Dermis blood vessel endothelial cell (primary cell): ENCODE results near the gene ANKS1A. TPM values are rescaled to one million over a fixed set of nuclear protein-coding genes. Genes with fewer than 3 reads are reported as not detected.
"Not testable (repeated sequence)": the region's sequence is repeated elsewhere in the genome, so short reads cannot be mapped to it uniquely, and the experiment has no call there.

Source experiments
- DNase-seq: peaks from one replicate; pipeline ENCODE4 v3.0.0; 2010
- total RNA-seq: library from RNA; depleted of rRNA; stranded (reverse); fragments of >200 nt; gene quantifications from 2 replicates; pipeline ENCODE4 v1.2.3, GENCODE V29; 2014

The ANKS1A gene
- total RNA-seq, 1 donor from 2014 or later = 53.6 TPM

DNA sequence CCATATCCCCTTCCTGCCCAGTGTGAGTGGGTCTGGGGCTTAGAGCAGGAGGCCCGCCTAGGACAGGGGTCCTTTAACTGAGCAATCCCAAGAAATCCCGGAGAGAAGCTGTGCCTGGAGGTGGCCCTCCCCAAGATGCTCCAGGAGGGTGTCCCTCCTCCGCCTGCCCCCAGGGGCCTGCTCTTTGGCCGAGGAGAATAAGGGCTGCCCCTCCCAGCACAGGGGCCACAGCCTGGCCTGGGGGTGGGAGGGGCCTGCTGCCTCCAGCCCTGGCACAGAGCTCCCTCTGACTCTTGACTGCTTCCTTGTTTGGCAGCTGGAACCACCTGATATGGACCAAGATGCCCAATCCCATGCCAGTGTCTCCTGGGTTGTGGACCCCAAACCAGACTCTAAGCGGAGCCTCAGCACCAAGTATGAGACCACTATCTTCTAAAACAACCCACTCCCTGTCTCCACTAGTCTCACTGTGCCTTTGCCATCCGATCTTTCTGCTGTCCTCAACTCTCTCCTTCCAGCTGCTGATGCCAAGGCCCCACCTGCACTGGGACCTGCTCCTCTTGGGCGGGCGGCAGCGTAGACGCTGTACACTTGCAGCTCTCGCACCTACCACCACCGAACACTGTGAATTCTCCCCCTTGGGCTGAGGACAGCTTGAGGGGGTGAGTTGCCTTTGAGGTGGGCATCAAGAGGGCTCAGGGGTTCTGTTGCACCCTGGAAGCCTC, 197.7 kb downstream of the ANKS1A start:
- DNase-seq = no peak

DNA sequence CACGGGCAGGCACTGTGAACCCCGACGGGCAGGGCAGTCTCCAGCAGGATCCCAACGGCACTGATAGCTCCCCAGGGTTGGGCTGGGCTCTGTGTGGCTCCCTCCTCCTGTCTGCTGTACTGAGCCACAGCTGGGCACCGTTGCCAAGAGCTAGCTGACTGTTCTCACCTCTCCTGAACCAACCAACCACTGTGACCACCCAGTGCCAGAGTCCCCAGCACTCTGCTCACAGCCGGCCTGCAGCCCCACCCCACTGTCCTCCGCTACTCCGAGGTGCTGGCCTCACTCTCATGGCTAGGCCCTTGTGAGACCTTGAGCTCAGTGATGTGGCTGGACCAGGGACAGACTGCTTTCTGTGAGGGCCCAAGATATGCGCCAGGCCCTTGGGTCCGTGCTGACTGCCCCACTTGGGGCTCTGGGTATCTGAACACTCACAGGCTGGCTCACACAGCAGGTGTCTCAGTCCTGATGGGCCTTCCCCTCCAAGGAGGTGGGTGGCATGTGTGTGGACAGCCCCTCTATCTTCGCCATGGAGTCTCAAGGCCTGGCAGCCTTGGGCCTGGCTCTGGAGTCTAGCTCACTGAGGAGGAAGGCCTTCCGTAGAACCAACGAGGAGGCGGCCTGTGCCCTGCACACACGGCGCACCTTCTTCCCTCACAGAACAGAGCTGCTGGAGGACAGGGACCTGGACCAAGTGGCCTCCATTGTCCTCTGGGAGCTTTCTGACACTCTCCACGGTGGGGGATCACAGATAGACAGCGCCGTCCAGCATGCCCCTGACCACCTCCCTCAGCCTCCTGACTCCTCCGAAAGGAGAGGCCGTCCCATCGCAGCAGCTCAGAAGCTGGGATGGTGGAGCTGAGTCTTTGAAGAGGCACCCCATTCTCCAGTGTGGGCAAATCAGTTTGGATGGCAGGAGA, 198.6 kb downstream of the ANKS1A start:
- peak; percentile 1 for DNase-seq

DNA sequence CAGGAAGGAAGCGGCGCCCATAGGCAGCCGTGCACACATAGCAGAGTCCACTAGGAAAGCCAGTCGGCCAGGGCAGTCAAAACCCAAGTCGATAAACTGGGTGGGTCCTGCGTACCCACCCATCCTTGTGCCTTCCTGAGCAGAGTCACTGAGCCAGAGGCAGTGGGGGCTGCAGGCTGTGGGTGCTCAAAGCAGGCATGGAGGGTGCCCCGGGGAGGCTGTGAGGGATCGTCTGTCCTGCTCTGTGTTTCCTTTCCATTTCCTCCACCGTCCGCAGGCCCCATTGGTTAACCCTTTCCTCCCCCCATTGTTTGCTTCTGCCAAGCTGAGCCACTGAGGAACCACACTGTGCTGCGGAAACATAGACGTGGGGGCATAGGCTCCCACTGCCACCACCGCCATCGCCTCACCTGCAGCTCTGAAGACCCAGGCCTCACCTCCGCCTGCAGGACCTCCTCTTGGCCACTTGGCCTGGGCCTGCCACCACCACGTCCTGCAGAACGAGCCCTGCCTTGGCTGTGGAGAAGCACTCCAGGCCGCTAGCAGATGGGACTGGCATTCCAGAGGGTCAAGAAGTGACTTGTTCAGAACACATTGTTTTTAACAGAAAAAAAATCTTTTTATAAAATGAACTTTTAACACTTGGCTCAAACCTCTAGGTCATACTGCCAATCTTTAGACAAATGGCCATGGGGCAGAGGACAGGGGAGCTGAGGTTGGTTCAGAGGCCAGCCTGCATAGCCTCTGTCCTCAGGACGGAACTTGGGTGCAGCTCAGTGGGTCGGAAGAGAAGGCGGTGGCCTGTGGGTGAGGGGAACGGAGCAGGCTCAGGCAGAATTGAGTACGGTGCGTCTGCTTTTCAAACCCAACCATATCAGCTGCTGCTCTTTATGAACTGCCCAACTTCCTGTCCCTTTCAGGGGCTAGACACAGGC, 199.5 kb downstream of the ANKS1A start:
- no peak for DNase-seq

DNA sequence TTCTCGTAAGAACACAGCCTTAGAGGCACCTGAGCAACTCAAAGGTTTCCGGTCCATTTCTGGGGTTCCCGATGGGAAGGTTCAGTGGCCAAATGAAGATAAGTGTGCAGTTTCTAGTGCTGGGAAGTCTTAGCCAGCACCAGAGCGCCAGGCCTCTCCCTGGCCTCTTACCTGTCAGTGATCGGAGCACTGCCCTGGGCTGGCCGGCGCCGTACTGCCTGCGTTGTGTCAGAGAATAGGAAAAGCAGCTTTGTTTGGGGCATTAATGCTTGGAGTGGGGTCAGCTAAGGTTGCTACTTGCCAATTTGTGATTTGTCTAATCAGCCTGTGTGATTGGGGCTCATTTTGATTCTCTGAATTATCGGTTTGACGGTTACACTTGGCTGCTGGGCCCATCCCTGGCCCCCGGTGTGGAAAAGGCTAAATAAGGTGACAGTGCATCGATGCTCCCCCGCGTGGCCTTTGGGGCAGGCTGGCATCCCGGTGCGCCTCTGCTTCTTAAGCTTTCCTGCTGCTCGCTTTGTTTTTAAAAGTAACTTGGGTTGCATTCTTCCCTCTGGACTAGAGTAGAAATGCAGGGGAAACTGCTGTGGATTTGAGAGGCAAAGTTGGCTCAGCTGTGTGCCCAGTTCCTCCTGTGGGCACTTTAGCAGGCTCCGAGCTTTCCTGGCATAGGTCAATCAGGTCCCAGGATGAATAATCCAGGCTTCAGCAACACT, 200.3 kb downstream of the ANKS1A start:
- no peak for DNase-seq

DNA sequence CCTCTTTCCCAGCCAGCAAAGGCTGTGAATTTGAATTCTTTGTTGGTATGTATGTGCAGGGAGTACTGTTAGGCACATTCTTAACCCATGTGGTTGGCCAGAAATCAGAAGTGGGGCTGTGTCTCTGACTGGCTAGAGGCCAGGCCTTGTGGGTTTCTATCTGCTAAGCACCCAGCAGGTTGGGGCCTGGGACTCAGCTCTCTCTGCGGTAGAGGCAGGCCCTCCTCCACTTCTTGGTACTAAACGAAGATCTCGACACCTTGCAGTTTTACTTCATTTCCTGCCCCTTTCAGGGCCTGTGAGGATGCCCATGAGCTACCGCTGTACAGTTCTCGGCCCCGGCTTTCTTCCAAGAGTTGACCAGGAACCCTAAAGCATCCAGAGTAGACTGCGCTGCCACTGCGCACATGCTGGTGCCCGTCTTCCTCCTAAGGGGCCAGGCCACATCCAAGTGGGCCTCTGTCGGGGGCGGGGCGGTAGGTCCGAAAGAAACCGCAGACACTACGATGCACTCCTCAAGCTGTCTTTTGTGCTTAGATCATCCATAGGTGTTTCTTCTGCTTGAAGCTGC, 201.0 kb downstream of the ANKS1A start:
- DNase-seq = no peak

DNA sequence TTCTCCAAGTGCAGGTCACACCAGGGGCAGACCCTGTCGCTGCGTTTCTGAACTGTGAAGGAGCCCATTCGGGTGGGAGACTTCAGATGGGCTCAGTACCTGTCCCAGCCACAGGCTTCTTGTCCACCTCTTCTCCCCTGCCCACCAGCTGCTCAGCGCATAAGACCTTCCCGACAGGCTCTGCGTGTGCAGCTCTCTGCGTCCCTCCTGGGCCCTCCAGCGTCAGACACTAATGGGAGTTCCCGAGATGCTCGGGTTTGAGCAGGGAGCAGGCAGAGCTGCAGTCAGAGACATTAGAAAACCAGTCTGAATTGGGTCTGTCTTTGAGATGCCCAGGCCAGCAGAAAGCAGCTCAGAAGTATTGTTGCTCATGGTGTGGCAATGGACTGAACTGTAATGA, 201.7 kb downstream of the ANKS1A start:
- no peak for DNase-seq

DNA sequence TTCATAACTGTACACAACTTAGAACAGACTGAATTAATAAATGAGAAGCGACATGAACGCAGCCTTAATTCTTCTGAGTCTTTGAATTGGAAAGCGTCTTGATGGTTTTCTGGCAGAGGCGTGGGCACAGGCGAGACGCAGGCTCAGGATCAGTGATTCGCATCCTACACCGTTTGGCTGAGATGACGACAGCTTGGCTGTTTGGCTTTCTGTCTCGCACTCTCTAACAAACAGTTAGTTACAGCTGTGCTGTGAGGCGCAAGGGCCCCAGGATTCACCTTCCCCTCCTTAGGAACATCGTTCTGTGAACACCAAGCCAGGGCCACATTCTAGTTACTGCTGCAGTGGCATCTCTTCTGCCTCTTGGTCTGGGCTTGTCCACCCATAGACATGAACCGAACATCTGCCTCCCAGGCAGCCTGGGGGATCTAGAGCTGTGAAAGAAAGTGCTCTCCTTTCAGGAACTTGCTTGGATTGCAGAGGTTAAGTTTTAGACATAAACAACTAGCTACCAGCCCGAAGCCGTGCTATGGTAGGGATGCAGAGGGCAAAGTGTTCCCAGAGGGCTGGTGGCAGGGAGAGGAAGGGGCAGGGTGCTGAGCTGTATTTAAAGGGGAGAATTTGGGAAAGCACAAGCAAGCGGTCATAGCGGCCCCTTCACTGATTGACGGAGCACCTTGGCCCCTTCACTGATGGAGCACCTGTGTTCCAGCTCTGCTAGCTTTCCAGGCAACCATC, 202.5 kb downstream of the ANKS1A start:
- no peak for DNase-seq

DNA sequence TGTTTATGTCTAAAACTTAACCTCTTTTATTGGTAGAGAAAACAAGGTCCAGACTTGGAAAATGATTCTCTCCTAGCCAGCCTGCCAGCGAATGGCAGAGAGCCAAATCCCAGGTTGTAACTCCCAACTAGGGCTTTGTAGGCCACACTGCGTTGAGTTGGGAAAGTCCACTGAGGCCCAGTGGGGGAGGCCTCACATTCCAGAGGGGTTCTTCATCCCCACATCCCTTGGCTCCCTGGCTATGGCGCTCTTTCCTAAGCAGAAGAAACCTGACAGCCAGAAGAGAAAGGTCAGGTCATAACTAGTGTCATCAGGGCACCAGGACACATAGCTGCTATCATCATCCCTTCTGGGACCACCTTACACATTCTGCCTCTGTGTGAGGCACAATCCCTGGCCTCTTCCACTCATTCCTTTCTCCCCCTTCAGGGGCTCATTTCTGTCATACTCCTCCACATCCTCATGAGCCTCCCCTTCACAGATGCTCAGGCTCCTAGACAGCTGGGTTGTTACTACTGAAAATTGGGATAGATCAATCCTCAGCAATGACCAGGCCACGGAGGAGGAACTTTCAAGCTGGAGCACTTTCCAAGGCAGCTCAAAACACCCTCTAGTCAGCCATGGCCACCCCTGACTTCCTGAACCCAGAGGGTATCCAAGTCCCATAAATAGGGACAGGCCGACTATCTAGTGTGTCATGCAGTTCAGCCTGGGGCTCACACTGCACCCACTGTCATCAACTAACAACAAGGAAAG, 203.5 kb downstream of the ANKS1A start:
- no peak for DNase-seq

DNA sequence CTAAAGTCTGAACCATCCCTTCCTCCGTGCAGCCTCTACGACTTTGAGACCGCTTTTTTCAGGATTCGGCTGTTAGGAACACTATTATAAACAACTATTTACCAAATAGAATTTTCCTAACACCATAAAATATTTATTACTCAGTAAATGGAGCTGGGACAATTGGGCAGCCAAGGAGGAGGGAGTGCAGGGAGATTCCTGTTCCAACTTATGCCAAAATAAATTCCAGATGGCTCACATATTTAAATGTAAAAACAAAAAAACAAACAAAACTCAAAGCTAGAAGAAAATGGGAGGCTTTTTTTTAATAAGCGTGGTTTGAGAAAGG, 204.0 kb downstream of the ANKS1A start:
- no peak for DNase-seq

DNA sequence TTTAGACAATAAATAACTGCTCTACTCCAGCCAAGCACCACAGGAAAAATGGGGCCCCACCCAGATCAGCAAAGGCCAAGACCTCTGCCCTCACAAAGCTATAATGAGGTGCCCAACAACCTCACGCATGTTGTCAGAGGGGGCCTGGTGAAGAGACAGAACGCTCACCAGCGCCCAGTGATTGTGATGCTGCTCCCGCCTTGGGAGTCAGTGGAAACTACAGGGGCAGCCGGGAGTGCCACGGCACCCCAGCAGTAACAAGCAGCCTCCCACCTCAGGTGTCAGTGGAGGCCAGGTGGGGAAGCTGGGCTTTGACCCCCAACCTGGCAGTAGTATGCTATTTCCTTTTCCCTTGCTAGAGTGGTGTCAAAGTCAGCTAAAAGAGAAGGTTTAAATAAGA, 204.7 kb downstream of the ANKS1A start:
- DNase-seq = no peak

DNA sequence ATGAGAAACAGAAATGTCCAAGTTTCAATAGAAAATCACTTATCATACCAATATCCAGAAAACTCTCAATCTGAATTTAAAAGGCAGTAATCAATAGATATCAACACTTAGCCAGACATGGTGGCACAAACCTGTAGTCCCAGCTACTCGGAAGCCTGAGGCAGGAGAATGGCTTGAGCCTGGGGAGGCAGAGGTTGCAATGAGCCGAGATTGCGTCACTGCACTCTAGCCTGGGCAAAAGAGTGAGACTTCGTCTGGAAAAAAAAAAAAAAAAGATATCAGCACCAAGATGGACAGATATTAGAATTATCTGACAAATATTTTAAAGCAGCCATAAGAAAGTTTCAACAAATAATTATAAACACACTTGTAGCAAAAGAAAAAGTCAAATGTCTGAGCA, 205.1 kb downstream of the ANKS1A start:
- DNase-seq = no peak

DNA sequence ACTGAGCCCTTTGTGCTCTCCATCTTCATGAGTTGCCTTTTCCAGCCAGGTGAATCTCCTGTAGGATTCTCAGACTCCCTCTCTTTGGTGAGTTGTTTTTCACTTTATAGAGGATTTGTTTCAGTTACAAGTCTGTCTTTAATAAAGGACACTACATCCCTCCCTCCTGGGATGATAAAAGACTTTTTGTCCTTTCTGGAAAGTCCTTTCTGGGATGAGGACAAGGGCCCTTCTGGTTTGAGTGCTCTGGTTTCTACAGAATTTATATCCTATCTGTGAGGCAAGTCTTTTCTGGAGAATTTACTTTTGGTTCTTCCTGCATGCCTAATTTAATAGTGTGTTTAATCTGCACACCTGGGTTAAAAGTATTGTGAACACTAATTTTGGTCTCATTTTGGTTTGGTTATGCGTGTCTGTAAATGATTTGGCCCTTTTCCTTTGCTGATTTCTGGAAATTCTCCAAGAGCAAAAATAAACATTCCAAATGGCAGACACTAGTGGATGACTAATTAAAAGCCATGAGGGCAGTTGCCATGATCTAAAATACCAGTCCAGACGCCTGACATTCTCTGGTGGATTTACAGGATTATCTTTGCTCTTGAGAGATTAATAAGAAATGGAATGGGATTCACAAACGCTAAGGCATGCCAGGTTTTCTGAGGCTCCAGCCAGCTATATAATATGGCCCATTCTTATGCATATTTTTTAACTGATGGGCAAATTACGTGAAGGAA, 207.2 kb downstream of the ANKS1A start:
- DNase-seq = peak; percentile 77

DNA sequence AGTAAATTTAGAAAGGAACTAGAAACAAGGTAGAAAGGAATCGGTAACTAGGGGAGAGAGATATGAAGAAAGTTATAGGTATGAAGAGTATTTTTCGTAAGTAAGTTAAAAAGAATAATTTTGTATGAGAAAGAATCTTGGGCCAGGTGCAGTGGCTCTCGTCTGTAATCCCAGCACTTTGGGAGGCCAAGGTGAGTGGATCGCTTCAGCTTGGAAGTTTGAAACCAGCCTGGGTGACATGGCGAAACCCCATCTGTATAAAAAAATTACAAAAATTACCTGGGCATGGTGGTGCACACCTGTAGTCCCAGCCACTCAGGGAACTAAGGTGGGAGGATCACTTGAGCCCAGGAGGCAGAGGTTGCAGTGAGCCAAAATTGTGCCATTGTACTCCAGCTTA, 210.1 kb downstream of the ANKS1A start:
- no peak for DNase-seq

DNA sequence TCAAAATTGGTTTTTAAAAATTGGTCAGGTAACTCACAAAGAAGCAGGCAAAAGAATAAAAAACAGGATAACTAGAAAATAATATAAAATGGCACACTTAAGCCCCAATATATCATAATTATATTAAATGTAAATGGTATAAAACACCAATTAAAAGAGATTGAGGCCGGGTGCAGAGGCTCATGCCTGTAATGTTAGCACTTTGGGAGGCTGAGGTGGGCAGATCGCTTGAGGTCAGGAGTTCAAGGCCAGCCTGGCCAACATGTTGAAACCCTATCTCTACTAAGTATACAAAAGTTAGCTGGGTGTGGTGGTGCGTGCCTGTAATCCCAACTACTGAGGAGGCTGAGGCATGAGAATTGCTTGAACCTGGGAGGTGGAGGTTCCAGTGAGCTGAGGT, 216.0 kb downstream of the ANKS1A start:
- no peak for DNase-seq

DNA sequence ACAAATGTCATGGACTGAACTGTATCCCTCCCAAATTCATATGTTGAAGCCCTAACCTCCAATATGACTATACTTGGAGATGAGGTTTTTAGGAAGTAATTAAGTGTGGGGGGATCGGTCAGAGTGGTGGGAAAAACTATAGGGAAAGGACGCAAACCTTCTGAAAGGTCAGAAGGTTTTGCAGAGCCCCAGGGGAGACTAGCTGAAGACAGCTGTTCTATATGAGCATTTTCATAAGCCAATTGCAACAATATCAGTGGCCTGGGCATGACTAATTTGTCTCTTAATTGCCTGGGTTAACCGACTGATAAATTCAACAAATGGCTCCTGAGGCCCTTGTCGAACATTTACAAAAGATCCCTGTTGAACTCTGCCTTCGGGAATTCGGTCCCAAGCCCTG, 217.0 kb downstream of the ANKS1A start:
- DNase-seq = not testable (repeated sequence)

DNA sequence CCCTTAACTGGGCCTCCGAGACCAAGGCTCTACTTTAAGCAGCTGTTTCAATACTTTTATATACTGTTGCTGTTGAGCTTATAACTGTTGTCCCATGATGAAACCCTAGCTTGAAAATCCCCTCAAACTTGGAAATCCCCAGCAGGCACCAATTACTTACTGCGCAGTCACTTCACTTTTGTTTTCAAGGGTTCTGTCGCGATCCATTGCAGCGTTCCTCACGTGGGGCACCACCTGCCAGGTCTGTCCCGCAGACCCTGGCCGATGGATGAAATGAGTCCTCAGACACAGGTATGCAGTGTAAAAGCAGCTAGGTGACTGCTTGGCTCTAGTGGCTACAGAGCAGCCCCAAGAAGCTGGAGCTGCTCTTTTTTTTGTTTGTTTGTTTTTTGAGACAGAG, 218.2 kb downstream of the ANKS1A start:
- DNase-seq = not testable (repeated sequence)

DNA sequence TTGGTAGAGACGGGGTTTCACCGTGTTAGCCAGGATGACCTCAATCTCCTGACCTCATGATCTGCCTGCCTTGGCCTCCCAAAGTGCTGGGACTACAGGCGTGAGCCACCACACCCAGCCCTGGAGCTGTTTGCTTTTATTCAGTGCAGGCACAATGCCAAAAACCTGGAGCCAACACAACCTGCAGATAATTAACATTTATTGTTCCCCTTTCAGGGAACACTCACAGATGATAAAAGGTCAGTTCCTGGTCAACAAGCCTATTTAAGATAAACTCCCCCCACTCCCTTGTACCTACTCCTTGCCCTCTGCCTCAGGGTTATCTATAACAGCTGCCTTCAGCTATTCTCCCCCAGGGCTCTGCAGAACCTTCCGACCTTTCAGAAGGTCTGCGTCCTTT, 218.7 kb downstream of the ANKS1A start:
- not testable (repeated sequence) for DNase-seq

DNA sequence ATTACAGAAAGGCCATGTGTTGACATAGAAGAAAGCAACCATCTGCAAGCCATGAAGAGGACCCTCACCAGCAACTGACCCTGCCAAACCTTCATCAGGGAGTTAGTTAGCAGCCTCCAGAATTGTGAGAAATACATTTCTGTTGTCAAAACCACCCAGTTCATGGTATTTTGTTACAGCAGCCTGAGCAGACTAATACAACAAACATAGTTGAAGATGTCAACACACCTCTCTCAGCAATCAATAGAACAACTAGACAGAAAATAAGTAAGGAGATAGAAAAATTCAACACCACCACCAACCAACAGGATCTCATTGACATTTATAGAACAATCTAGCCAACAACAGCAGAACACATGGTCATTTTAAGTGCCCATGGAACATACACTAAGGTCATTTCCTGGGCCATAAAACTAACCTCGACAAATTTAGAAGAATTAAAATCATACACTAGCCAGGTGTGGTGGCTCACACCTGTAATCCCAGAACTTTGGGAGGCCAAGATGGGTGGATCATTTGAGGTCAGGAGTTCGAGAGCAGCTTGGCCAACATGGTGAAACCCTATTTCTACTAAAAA, 219.3 kb downstream of the ANKS1A start:
- DNase-seq = no peak

DNA sequence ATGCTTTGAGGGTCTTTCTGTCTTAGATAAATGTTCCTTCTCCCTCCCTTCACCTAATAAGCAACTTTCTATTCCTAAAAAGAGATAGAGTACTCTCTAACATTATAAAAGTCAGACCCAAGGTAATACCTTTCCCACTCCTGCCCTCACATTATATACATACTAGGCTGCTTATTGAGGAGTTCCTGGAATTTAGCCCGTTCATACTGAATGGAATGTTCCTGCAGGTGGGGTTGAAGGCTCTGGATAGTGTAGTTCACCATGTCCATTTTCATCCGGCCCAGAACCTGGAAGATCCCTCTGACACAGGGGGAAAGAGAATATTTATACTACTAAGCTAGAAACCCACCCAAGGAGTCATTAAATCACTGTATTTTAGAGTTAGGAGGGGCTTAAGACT, 231.7 kb downstream of the ANKS1A start:
- no peak for DNase-seq
